HepG2 (cell line): ENCODE results near the gene YEATS4. TPM values are rescaled to one million over a fixed set of nuclear protein-coding genes. Genes with fewer than 3 reads are reported as not detected.

Experiments used
- ARID3A ChIP-seq: IDR thresholded peaks from 2 replicates; pipeline ENCODE4 v1.6.1; 2012; ENCODE audit warnings: low read depth, low read length, improper control_type of control experiment
- ARNTL ChIP-seq: sonication (generic); formaldehyde crosslinking; IDR thresholded peaks from 2 replicates; pipeline ENCODE4 v1.4.0; 2020; ENCODE audit warnings: mild to moderate bottlenecking, missing genetic modification reagents
- CCDC6 ChIP-seq: sonication (generic); formaldehyde crosslinking; IDR thresholded peaks from 2 replicates; pipeline ENCODE4 v1.8.1; 2022; ENCODE audit warnings: mild to moderate bottlenecking, missing genetic modification reagents, moderate library complexity
- CHCHD3 ChIP-seq: sonication (generic); formaldehyde crosslinking; IDR thresholded peaks from 2 replicates; pipeline ENCODE4 v1.8.0; 2022; ENCODE audit warnings: mild to moderate bottlenecking, missing genetic modification reagents, moderate library complexity
- MAFF ChIP-seq: IDR thresholded peaks from 2 replicates; pipeline ENCODE4 v1.6.1; 2011; ENCODE audit warnings: low read depth, low read length, improper control_type of control experiment
- MIER2 ChIP-seq: IDR thresholded peaks from 2 replicates; pipeline ENCODE4 v1.6.1; 2016; ENCODE audit warnings: missing biosample characterization, missing genetic modification reagents
- NFIC ChIP-seq: IDR thresholded peaks from 2 replicates; pipeline ENCODE4 v1.6.1; 2012; ENCODE audit warnings: mild to moderate bottlenecking, low read length, inconsistent platforms
- POLR2A ChIP-seq, 2 experiments: IDR thresholded peaks; 2 replicates each; pipeline ENCODE4 v1.6.1; 2011; ENCODE audit warnings: low read depth in 2 of 2, low read length in 2 of 2, mild to moderate bottlenecking in 1 of 2, moderate library complexity in 1 of 2; ENCODE audit not compliant: insufficient read depth in 1 of 2
- RBM22 ChIP-seq: fragments of 200-400 bp; formaldehyde crosslinking; optimal IDR thresholded peaks from 2 replicates; pipeline ENCODE3; 2017; ENCODE audit warnings: mild to moderate bottlenecking, low read length, moderate library complexity
- SNAPC4 ChIP-seq: sonication (generic); formaldehyde crosslinking; IDR thresholded peaks from 2 replicates; pipeline ENCODE4 v1.4.0; 2020; ENCODE audit warnings: mild to moderate bottlenecking, missing genetic modification reagents
- SP5 ChIP-seq: IDR thresholded peaks from 2 replicates; pipeline ENCODE4 v1.6.1; 2016; ENCODE audit warnings: low read depth, borderline replicate concordance
- STAG1 ChIP-seq: sonication (generic); formaldehyde crosslinking; IDR thresholded peaks from 2 replicates; pipeline ENCODE4 v1.4.0; 2020; ENCODE audit warnings: missing genetic modification reagents
- THRA ChIP-seq: sonication (generic); formaldehyde crosslinking; IDR thresholded peaks from 2 replicates; pipeline ENCODE4 v1.4.0; 2020; ENCODE audit warnings: missing genetic modification reagents, borderline replicate concordance
- ZNF205 ChIP-seq: IDR thresholded peaks from 2 replicates; pipeline ENCODE4 v1.6.1; 2018; ENCODE audit warnings: missing biosample characterization, missing genetic modification reagents
- ZNF230 ChIP-seq: sonication (generic); formaldehyde crosslinking; IDR thresholded peaks from 2 replicates; pipeline ENCODE4 v1.4.0; 2020; ENCODE audit warnings: mild to moderate bottlenecking, missing genetic modification reagents
- ZNF281 ChIP-seq: sonication (generic); formaldehyde crosslinking; IDR thresholded peaks from 2 replicates; pipeline ENCODE4 v1.4.0; 2020; ENCODE audit warnings: missing genetic modification reagents, borderline replicate concordance
- ZNF292 ChIP-seq: sonication (generic); formaldehyde crosslinking; IDR thresholded peaks from 2 replicates; pipeline ENCODE4 v1.8.1; 2022; ENCODE audit warnings: mild to moderate bottlenecking, low read depth, missing genetic modification reagents, borderline replicate concordance
- ZNF567 ChIP-seq: sonication (generic); formaldehyde crosslinking; IDR thresholded peaks from 2 replicates; pipeline ENCODE4 v1.8.1; 2023; ENCODE audit warnings: mild to moderate bottlenecking, missing genetic modification reagents, borderline replicate concordance
- ZNF75D ChIP-seq: sonication (generic); formaldehyde crosslinking; IDR thresholded peaks from 2 replicates; pipeline ENCODE4 v1.8.1; 2023; ENCODE audit warnings: missing genetic modification reagents, mild to moderate bottlenecking, borderline replicate concordance
- ZSCAN9 ChIP-seq: IDR thresholded peaks from 2 replicates; pipeline ENCODE4 v1.6.1; 2016; ENCODE audit warnings: borderline replicate concordance
- polyA plus RNA-seq, 8 experiments: library from polyadenylated mRNA; depleted of rRNA in 3 of 8; stranded (reverse) in 7 of 8; unstranded in 1 of 8; fragments of >200 nt; fragmentation: Illumina TruSeq in 4 of 8; extraction: Trizol in 4 of 8; gene quantifications; 2 replicates each; pipeline versions ENCODE4 v1.2.1 to v1.2.3, GENCODE V29; 2011 to 2016; ENCODE audit warnings: low read depth in 4 of 8, missing spikeins in 1 of 8, mixed read lengths in 1 of 8; ENCODE audit not compliant: insufficient read depth in 1 of 8
- total RNA-seq, 5 experiments: library from RNA; depleted of rRNA; stranded (reverse); fragments of >200 nt; fragmentation: Illumina TruSeq; extraction: Trizol; gene quantifications; 2 replicates each; pipeline ENCODE4 v1.2.3, GENCODE V29; 2016; ENCODE audit warnings: low read depth in 1 of 5

Gene YEATS4
- total and polyA plus RNA-seq, 2 of the 13 experiments (the other 11 are each of a cell fraction or from before 2014, with no cell fraction given): 16.8 to 45.0 TPM

GRCh38 chr12:69324797-69325466 is 34.6 kb upstream of the YEATS4 start (continued):
- TF ChIP-seq SNAPC4 (CRISPR knock-in tag) (no peak), ZNF292 (no peak), SP5 (no peak), STAG1 (CRISPR knock-in tag) (no peak), ARNTL (CRISPR knock-in tag) (no peak), ZNF567 (CRISPR knock-in tag) (no peak), THRA (CRISPR knock-in tag) (no peak), ZNF281 (no peak), RBM22 (peak; percentile 83), MAFF (no peak), ARID3A (no peak), ZSCAN9 (CRISPR knock-in tag) (no peak), CHCHD3 (CRISPR knock-in tag) (no peak), ZNF75D (CRISPR knock-in tag) (no peak), ZNF230 (CRISPR knock-in tag) (no peak), MIER2 (CRISPR knock-in tag) (0 out of 2 replicates have a peak, but pooled peaks have one; percentile 32), NFIC (no peak), ZNF205 (CRISPR knock-in tag) (0 out of 2 replicates have a peak, but pooled peaks have one; percentile 7), POLR2A (IDR thresholded peaks at IDR 0.05; ENCODE audit: insufficient read depth in 1 of 2, low read depth in 2 of 2, low read length in 2 of 2) (peak; percentile 19 to 21; a peak in 2 of 4 replicates), CCDC6 (0 out of 2 replicates have a peak, but pooled peaks have one; percentile 24)
